ENCODE measurements around the gene OPCML. TPM values are rescaled to one million over a fixed set of nuclear protein-coding genes. Genes with fewer than 3 reads are reported as not detected.

Gene OPCML
- total and polyA plus RNA-seq, 2 experiments from 2014 or later: 1.2 to 4.4 TPM

DNA sequence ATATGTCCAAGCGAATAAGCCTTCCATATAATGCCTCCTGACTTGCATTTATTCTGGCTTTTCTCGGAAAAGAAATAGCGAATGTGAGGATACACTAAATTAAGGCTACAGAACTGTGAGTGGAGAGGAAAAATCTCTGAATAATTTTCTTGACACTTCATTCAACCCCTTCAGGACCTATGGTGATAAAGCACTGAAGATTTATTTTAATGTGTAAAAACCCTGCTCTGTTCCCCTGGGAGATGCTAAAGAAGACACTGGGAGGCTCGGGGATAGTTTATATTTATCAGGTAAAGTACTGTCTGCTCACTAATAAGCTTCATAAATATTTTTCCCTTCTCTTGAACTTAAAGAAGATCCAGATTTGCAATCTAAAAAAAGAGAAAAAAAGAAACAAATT, 895.8 kb downstream of the OPCML start (continued):
- TF ChIP-seq, protein P1, sequence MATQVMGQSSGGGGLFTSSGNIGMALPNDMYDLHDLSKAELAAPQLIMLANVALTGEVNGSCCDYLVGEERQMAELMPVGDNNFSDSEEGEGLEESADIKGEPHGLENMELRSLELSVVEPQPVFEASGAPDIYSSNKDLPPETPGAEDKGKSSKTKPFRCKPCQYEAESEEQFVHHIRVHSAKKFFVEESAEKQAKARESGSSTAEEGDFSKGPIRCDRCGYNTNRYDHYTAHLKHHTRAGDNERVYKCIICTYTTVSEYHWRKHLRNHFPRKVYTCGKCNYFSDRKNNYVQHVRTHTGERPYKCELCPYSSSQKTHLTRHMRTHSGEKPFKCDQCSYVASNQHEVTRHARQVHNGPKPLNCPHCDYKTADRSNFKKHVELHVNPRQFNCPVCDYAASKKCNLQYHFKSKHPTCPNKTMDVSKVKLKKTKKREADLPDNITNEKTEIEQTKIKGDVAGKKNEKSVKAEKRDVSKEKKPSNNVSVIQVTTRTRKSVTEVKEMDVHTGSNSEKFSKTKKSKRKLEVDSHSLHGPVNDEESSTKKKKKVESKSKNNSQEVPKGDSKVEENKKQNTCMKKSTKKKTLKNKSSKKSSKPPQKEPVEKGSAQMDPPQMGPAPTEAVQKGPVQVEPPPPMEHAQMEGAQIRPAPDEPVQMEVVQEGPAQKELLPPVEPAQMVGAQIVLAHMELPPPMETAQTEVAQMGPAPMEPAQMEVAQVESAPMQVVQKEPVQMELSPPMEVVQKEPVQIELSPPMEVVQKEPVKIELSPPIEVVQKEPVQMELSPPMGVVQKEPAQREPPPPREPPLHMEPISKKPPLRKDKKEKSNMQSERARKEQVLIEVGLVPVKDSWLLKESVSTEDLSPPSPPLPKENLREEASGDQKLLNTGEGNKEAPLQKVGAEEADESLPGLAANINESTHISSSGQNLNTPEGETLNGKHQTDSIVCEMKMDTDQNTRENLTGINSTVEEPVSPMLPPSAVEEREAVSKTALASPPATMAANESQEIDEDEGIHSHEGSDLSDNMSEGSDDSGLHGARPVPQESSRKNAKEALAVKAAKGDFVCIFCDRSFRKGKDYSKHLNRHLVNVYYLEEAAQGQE (IDR thresholded peaks at IDR 0.05; ENCODE audit: unreplicated experiment): no peak
- TF ChIP-seq ETS1 (IDR thresholded peaks at IDR 0.05) (no peak), CTCF (conservative IDR thresholded peaks at IDR 0.05; ENCODE audit: low read depth in 2 of 2) (no peak)

DNA sequence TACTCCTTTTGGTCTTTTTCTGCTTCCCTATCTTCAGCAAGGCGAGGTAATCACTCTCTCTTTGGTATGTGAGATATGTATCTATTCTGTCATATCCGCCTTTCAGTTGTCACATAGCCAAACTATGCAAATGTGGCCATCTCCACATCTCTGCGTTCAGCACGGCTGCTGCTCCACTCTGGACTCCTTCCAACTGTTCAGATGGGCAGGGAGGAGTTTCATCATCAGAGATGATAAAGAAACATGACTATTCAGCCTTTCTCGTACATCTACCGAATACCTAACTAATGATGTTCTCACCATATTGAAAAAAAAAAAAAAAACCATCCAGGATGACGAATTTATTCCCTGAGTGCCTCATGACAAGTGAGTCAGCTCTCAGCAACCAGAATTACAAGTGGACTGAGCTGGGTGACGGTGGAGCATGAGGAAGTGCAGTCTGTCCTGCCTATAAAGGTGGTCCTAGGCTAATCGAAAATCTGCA, 899.6 kb downstream of the OPCML start:
- no peak overlapping the region for H3K4me3 Mint-ChIP-seq
- H3K36me3 Mint-ChIP-seq (ENCODE audit: low read depth): no peaks in the 10 kb centered on the region
- Histone ChIP-seq H3K4me1 (ENCODE audit: insufficient read depth) (no peaks in the 10 kb centered on the region), H3K4me3 (no peak overlapping the region), H3K27me3 (ENCODE audit: insufficient read depth) (no peaks in the 10 kb centered on the region), H3F3A (replicated peaks; ENCODE audit: low read depth) (no peaks in the 10 kb centered on the region), H2AFZ (no peak overlapping the region), H3K27ac (ENCODE audit: low read depth) (no peak overlapping the region), H3K9me2 (ENCODE audit: insufficient read depth) (no peaks in the 10 kb centered on the region), H3K36me3 (ENCODE audit: insufficient read depth) (no peaks in the 10 kb centered on the region), H3K4me2 (no peak overlapping the region), H3K79me2 (replicated peaks; ENCODE audit: insufficient read depth) (no peaks in the 10 kb centered on the region), H4K20me1 (replicated peaks; ENCODE audit: insufficient read depth) (no peaks in the 10 kb centered on the region)
- peaks cover 10% of the 10 kb centered on the region; the same call in 2 of the 3 replicates for H3K4me1 Mint-ChIP-seq
- no peak overlapping the region for H3K27ac Mint-ChIP-seq
- H3K9me3 Mint-ChIP-seq: peaks cover 3% of the 10 kb centered on the region; the same call in 1 of the 3 replicates
- no peak for TF ChIP-seq ZNF331 (CRISPR knock-in tag; IDR thresholded peaks at IDR 0.05; ENCODE audit: low read depth)
- TF ChIP-seq, protein P1 (IDR thresholded peaks at IDR 0.05; ENCODE audit: unreplicated experiment): no peak
- TF ChIP-seq CREB1 (CRISPR knock-in tag; IDR thresholded peaks at IDR 0.05; ENCODE audit: low read depth): no peak
- no peak for TF ChIP-seq POLR2AphosphoS5 (IDR thresholded peaks at IDR 0.05; ENCODE audit: low read depth)
- TF ChIP-seq ZNF462 (CRISPR knock-in tag; IDR thresholded peaks at IDR 0.05): no peak
- TF ChIP-seq JUNB (IDR thresholded peaks at IDR 0.05; ENCODE audit: unreplicated experiment): no peak
- no peak for DNase-seq (ENCODE audit: low spot score)
- ATAC-seq: no peak
- H3K27me3 Mint-ChIP-seq (ENCODE audit: insufficient read depth, low read depth, poor library complexity): peaks cover 4% of the 10 kb centered on the region

Data from GM23338 (cell line).